GM19455 (cell line): Measurements from ENCODE around the gene OTOF.

Experiments
- ATAC-seq: cut with Tn5 transposase; IDR thresholded peaks from one replicate; pipeline ENCODE4 v1.9.1; 2021; ENCODE audit not compliant: unreplicated experiment

The OTOF gene

GRCh38 chr2:26503231-26503880 is 25.4 kb upstream of the OTOF start:
- no peak for ATAC-seq

GRCh38 chr2:26500406-26500805 is 22.5 kb upstream of the OTOF start:
- no peak for ATAC-seq

GRCh38 chr2:26495705-26496297 is 17.9 kb upstream of the OTOF start:
- ATAC-seq, result no peak

GRCh38 chr2:26494891-26495290 is 17.0 kb upstream of the OTOF start:
- ATAC-seq, result no peak

GRCh38 chr2:26494199-26494598 is 16.3 kb upstream of the OTOF start:
- ATAC-seq, result no peak

GRCh38 chr2:26493566-26493965 is 15.6 kb upstream of the OTOF start:
- ATAC-seq, result no peak

- no peak for ATAC-seq
These were observed 15.0 kb upstream of the OTOF start for GRCh38 chr2:26492749-26493515.

- ATAC-seq, result no peak
These were observed 13.7 kb upstream of the OTOF start for GRCh38 chr2:26491563-26492167.

- no peak for ATAC-seq
These were observed 11.4 kb upstream of the OTOF start for GRCh38 chr2:26489213-26489850.

- ATAC-seq, result no peak
These were observed 10.7 kb upstream of the OTOF start for GRCh38 chr2:26488463-26489212.

- ATAC-seq, result no peak
These were observed 9.3 kb upstream of the OTOF start for GRCh38 chr2:26487192-26487591.

GRCh38 chr2:26486789-26487188 is 8.9 kb upstream of the OTOF start:
- ATAC-seq, result no peak

GRCh38 chr2:26485725-26486418 is 7.9 kb upstream of the OTOF start:
- no peak for ATAC-seq

GRCh38 chr2:26485099-26485498 is 7.2 kb upstream of the OTOF start:
- no peak for ATAC-seq

GRCh38 chr2:26484579-26484978 is 6.7 kb upstream of the OTOF start:
- ATAC-seq, result no peak

GRCh38 chr2:26483957-26484565 is 6.1 kb upstream of the OTOF start:
- ATAC-seq, result no peak

GRCh38 chr2:26483516-26483915 is 5.6 kb upstream of the OTOF start:
- no peak for ATAC-seq

GRCh38 chr2:26483027-26483326 is 5.1 kb upstream of the OTOF start:
- ATAC-seq, result no peak

- ATAC-seq, result no peak
These were observed 4.5 kb upstream of the OTOF start for GRCh38 chr2:26482211-26483026.
